Right lobe of liver (tissue), 6 donors: ENCODE data around the gene RAET1G. TPM values are rescaled to one million over a fixed set of nuclear protein-coding genes. Genes with fewer than 3 reads are reported as not detected.

Experiments
- ATAC-seq, 4 donors: fragments of 200-7000 bp; cut with Tn5 transposase; one replicate each; pipeline ENCODE4 v1.9.1; 2020; ENCODE audit warnings: mild to moderate bottlenecking in 4 of 4, moderate library complexity in 4 of 4
- DNase-seq, 3 donors: peaks; one replicate each; pipeline ENCODE4 v3.0.0-alpha.2; 2020
- H3K27ac ChIP-seq, 3 donors: fragments of 200-600 bp; one replicate each; pipeline ENCODE4 v1.8.0; 2022
- H3K27me3 ChIP-seq, 2 donors: fragments of 200-600 bp; one replicate each; pipeline ENCODE4 v1.8.0; 2022
- H3K36me3 ChIP-seq, 4 donors: fragments of 200-600 bp; sonication (generic) in 1 of 4; one replicate each; pipeline versions ENCODE4 v1.5.1 to v1.8.0; 2017 to 2022; ENCODE audit warnings: control low read depth in 1 of 4
- H3K4me1 ChIP-seq, 4 donors: fragments of 200-600 bp; sonication (generic) in 1 of 4; one replicate each; pipeline versions ENCODE4 v1.5.1 to v1.8.0; 2017 to 2022; ENCODE audit warnings: control low read depth in 1 of 4
- H3K4me3 ChIP-seq, 3 donors: fragments of 200-600 bp; one replicate each; pipeline ENCODE4 v1.8.0; 2022
- H3K9me3 ChIP-seq, 4 donors: fragments of 200-600 bp; sonication (generic) in 1 of 4; one replicate each; pipeline versions ENCODE4 v1.5.1 to v1.8.0; 2017 to 2022; ENCODE audit warnings: control low read depth in 1 of 4
- CTCF ChIP-seq, 4 donors: fragments of 200-600 bp in 3 of 4; fragments of 450-650 bp in 1 of 4; IDR thresholded peaks; one replicate each; pipeline versions ENCODE4 v1.5.1 to v1.8.0; 2016 to 2022; ENCODE audit warnings: antibody characterized with exemption in 4 of 4, mild to moderate bottlenecking in 2 of 4
- POLR2A ChIP-seq: fragments of 450-650 bp; IDR thresholded peaks from one replicate; pipeline ENCODE4 v1.6.1; 2017; ENCODE audit warnings: antibody characterized with exemption, mild to moderate bottlenecking
- WGBS: methylation state at CpG from one replicate; pipeline ENCODE4 v1.1.6; 2018; ENCODE audit warnings: low coverage, low lambda C conversion rate; ENCODE audit not compliant: insufficient coverage; ENCODE audit errors: missing lambda C conversion rate; 5-methylcytosine and 5-hydroxymethylcytosine counted together
- intact Hi-C, 2 donors: fragments of 100-400 bp; cut with DNase I; formaldehyde crosslinking; loops; one replicate each; pipeline versions ENCODE4 v1.11.2 to v1.14.1; 2022
- total RNA-seq, 6 experiments: library from RNA; depleted of rRNA in 2 of 6; stranded (reverse); fragments of >200 nt in 2 of 6; fragmentation: NEBNext Ultra II Directional in 3 of 6; extraction: Animal tissue kit (Norgen Biotek cat#: 25700) in 3 of 6; gene quantifications; one replicate each; pipeline versions ENCODE4 v1.1.0 to v1.2.4, GENCODE V29; 2016 to 2023
- donor health status: DM: no; HTN: yes; CAD: no.
- donor health status: DM: no; HTN: no; CAD: no.
- donor health status: DM: no; HTN: no; CAD: no.
- donor health status: DM: no; HTN: yes; CAD: no.
- donor health status: DM: no; HTN: yes; CAD: no.

RAET1G gene
- total RNA-seq, 6 experiments from 2014 or later, result not detected

GRCh38 chr6:149905371-149905910 lies 17.5 kb downstream of the RAET1G start:
- H3K27me3 ChIP-seq, result no peaks in the 10 kb centered on the region
- H3K4me1 ChIP-seq, result no peaks in the 10 kb centered on the region
- no peak for DNase-seq
- no peaks in the 10 kb centered on the region for H3K9me3 ChIP-seq
- H3K4me3 ChIP-seq, result no peak overlapping the region
- H3K36me3 ChIP-seq, result no peaks in the 10 kb centered on the region
- intact Hi-C loops, result no loop called here
- no peak overlapping the region for H3K27ac ChIP-seq
- TF ChIP-seq CTCF (IDR thresholded peaks at IDR 0.05) (no peak), POLR2A (no peak)
- no CpG with 5 or more reads among the region's 18 CpGs for WGBS
- ATAC-seq, result peak in 2 of 4 donors; percentile 22 to 28

DNA sequence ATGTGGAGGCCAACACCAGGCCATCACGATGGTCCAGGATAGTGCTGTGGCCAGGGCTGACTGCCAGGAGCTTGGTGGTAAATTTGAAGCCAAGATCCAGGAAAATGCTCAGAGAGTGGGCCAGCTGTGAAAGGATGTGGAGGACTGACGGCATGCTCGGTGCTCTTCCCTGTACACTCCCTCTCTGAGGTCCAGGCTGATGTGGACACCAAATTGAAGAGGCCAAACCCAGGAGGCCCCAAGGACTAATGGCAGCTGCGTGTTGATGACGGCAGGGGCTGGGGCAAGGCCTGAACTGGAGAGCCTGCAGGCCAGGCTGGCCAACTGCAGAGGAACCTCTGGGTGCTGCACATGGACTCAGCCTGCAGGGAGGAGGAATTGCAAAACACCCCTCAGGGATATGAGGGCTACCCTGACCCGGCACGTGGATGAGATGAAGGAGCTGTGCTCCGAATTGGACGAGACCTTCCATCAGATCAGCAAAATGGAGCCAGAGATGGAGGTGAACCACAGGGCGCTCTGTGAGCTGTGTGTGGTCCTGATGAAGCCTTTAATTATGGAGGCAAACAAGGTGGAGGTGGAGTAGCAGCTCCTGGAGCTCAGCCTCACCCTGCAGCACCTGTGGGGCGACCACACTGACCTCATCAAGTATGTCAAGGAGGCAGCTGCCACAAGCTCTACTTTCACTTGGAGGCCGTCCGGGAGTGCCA lies 18.1 kb downstream of the RAET1G start:
- TF ChIP-seq POLR2A, result no peak
- Histone ChIP-seq H3K4me1 (no peaks in the 10 kb centered on the region), H3K27ac (no peak overlapping the region), H3K36me3 (no peaks in the 10 kb centered on the region), H3K27me3 (no peaks in the 10 kb centered on the region), H3K4me3 (no peak overlapping the region), H3K9me3 (no peaks in the 10 kb centered on the region)
- intact Hi-C loops, result no loop called here
- ATAC-seq, result no peak
- no peak for DNase-seq
- WGBS, result 83% methylated on average over 7 of the region's 13 CpGs

DNA sequence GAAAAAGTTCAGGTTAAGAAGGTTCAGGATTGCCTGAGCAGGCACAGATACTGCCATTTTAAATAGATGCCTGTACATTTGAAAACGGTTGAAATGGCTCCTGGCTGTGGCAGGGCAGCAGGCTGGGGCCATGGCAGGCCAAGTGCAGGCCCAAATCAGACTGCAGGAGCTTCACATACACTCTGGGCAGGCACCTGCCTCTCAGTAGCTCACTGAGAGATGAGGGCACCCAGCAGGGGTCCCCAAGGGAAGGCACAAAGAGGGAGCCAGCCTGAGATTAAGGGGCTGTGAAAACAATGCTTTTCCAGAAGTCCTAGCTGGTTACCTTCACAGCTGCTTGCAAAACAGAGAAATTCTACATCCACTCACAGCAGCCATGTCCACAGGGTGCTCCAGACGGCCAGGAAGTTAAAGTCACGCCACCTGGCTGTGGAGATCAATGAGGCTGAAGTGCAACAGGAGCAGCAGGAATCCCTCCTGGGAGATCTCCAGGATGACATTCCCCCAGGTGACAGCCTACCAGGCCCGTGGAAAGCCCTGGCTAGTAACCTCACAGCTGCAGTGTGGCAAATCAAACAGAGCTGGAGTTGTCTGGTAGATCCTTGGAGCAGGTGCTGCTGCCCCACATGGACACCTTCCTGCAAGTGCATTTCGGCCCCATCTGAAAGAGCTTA lies 18.8 kb downstream of the RAET1G start:
- DNase-seq (peak in 1 of 3 donors; percentile 4), ATAC-seq (peak in 1 of 4 donors; percentile 69)
- WGBS, result 39% methylated on average over 2 of the region's 5 CpGs
- H3K36me3 ChIP-seq, result no peaks in the 10 kb centered on the region
- no peaks in the 10 kb centered on the region for H3K27me3 ChIP-seq
- H3K9me3 ChIP-seq, result no peaks in the 10 kb centered on the region
- H3K4me3 ChIP-seq, result no peak overlapping the region
- intact Hi-C loops, result no loop called here
- H3K4me1 ChIP-seq, result no peaks in the 10 kb centered on the region
- no peak for TF ChIP-seq CTCF (IDR thresholded peaks at IDR 0.05)
- TF ChIP-seq POLR2A, result no peak
- no peak overlapping the region for H3K27ac ChIP-seq

DNA sequence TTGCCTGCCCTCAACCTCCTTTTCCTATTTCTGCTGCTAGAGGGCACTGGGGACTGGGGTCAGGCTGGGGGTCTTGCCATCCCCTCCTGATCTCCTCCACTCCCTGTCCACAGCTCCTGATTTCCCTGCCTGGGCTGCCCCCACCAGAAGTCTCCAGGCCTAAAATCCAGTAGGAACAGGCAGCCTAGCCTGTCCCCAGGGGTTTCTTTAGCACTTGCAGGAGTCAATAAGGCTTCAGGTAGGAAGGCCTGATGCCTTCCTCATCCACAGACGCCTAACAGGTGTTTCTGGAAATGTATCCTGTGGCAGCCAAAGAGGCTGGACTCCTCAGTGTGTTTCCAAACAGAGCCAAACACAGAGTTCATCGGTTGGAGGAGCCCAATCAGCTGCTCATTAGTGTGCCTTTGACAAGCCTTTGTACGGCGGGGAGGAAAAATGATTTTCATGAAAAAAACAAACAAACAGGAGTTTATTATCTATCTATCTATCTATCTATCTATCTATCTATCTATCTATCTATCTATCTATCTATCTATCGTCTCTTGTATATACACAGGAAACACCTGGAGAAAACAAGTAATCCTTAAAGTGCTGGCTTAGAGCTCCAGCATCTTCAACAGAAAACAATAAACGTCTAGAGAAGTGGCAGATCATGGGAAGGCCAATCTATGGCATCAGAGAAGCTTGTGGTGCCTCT lies 21.3 kb downstream of the RAET1G start:
- TF ChIP-seq CTCF (IDR thresholded peaks at IDR 0.05) (no peak), POLR2A (no peak)
- Histone ChIP-seq H3K36me3 (no peaks in the 10 kb centered on the region), H3K4me1 (peaks cover 0 to 9% (median 0%) of the 10 kb centered on the region in 4 donors), H3K27ac (no peak overlapping the region), H3K27me3 (no peaks in the 10 kb centered on the region), H3K4me3 (no peak overlapping the region), H3K9me3 (no peaks in the 10 kb centered on the region)
- 81% methylated on average over 3 of the region's 6 CpGs for WGBS
- DNase-seq, result peak in 1 of 3 donors; percentile 15
- no peak for ATAC-seq
- intact Hi-C loops, result no loop called here
